Stimulated activated CD4-positive, alpha-beta T cell treated with anti-CD3 and anti-CD28 coated beads, Interleukin-2, amount 100 ng/mL, for 48 hours (primary cell): ENCODE results near the gene PPP1R14C.

Experiments used
- DNase-seq, 2 donors: peaks; one replicate each; pipeline ENCODE4 v3.0.0-alpha.2; 2020

The PPP1R14C gene

DNA sequence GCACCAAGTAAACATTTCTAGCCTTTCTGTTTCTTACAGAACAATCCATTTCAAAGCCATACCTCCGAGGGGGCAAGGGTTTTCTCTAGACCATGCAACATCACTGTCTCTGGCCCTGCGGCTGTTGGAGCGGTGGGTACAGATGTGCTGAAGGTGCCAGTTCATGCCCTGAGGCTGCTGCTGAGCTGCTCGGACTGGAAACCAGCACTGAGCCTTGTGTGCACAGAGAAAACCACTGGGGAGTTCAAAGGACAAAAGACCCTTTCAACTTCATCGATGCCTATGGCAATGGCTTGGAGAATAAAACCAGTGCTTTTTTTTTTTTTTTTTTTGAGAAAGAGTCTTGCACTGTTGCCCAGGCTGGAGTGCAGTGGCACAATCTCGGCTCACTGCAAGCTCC lies 132.6 kb downstream of the PPP1R14C start:
- DNase-seq, result no peak

- DNase-seq, result no peak
Measured at GRCh38 chr6:150276168-150276936, 133.5 kb downstream of the PPP1R14C start.

DNA sequence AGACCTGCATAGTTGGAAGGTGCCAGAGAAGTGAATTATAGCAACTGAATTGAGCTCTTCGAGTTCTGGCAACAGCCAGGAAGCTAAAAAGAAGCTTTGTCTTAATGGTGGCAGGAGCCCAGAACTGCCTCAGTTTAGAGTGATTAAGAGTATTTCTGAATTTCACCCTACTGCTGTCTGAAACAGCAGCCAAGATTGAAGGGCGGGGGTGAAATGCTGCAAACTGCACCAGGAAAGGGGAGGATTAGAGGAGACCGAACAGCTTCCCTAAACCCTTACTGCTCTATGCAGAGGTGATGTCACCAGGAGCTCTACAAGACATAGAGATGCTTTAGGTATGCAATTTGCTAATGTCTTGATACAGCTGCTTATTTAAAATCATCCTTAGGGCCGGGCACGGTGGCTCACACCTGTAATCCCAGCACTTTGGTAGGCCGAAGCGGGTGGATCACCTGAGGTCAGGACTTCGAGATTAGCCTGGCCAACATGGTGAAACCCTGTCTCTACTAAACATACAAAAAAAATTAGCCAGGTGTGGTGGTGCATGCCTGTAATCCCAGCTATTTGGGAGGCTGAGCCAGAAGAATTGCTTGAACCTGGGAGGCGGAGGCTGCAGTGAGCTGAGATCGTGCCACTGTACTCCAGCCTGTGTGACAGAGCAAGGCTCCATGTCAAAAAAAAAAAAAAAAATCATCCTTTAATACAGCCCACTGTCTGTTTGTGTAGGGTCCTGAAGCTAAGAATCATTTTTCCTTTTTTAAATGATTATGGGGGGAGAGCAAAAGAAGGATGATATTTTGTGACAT lies 134.3 kb downstream of the PPP1R14C start:
- no peak for DNase-seq

DNA sequence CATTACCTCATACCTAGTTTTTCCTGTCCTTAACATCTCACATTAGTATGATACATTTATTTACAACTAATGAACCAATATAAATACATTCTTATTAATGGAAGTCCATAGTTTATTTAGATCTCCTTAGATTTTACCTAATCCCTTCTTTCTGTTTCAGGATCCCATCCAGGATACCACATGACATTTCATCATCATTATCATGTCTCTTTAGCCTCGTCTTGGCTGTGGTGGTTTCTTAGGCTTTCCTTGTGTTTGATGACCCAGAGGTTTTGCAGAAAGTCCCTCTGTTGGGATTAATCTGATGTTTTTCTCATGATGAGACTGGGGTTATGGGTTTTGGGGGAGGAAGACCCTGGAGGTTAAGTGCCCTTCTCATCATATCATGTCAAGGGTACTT lies 136.7 kb downstream of the PPP1R14C start:
- DNase-seq, result no peak

DNA sequence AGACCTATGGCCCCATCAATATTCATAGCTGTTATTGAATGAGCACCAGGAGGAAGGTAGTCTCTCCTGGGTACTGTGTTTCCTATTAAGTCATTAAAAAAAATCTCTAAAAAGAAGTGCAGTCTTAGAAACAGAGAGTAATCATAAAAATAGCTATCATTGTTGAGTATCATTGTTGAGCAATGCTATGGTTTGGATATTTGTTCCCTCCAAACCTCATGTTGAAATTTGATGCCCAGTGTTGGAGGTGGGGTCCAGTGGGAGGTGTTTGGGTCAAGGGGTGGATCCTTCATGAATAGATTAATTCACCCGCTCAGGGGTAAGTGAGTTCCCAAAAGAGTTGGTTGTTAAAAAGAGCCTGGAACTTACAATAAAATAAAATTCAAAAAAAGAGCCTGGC lies 137.9 kb downstream of the PPP1R14C start:
- no peak for DNase-seq

- DNase-seq, result no peak
Measured at GRCh38 chr6:150281767-150282166, 138.9 kb downstream of the PPP1R14C start.

GRCh38 chr6:150282806-150283205 lies 140.0 kb downstream of the PPP1R14C start:
- DNase-seq, result no peak

DNA sequence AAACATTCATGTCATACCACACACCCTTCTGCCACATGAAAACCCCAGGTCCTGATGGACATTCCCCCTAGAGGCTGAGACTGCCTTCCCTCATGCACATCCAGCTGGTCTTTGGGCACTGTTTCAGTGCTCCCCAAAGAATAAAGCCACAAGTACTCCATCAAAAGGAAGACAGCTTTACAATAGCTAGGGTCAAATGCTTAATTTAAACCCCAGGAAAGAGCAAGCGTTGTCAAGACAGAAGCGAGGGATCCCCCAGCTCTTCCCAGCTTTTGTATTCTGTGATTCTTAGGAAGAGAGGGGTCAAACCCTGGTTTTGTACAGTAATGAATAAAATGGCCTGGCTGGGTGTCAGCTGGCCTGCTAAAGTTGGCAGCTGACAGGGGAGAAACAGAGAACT lies 143.6 kb downstream of the PPP1R14C start:
- no peak for DNase-seq

- DNase-seq, result no peak
Measured at GRCh38 chr6:150286912-150287311, 144.1 kb downstream of the PPP1R14C start.

GRCh38 chr6:150288456-150288855 lies 145.6 kb downstream of the PPP1R14C start:
- no peak for DNase-seq

DNA sequence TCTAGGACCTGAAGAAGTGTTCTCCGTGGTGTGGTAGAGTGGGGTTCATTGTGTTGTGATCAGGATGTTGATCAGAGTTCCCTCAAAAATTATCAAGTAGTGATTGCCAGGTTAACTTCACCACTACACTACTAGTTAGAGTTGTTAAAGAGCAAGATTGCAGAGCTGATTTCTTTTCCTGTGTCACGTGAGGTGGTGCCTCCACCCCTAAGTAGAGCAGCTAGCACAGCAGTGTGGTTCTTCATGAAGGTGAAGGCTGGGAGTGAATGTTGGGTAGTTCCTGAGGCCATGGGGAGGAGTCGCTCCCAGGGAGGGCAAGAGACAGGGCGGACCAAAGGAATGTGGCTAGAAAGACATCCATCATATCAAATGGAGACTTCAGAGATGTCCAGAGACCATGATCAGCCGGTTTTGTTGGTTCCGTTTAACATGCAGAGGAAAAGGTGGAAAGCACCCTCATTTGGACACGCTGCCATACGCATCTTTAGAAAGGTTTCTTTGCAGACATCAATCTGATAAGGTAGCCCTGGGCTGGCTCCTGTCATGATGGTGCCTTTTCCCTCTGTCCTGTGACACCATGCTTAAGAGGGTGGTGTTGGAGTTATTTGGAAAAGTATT lies 146.7 kb downstream of the PPP1R14C start:
- no peak for DNase-seq

- DNase-seq, result no peak
Measured at GRCh38 chr6:150290429-150290828, 147.6 kb downstream of the PPP1R14C start.

DNA sequence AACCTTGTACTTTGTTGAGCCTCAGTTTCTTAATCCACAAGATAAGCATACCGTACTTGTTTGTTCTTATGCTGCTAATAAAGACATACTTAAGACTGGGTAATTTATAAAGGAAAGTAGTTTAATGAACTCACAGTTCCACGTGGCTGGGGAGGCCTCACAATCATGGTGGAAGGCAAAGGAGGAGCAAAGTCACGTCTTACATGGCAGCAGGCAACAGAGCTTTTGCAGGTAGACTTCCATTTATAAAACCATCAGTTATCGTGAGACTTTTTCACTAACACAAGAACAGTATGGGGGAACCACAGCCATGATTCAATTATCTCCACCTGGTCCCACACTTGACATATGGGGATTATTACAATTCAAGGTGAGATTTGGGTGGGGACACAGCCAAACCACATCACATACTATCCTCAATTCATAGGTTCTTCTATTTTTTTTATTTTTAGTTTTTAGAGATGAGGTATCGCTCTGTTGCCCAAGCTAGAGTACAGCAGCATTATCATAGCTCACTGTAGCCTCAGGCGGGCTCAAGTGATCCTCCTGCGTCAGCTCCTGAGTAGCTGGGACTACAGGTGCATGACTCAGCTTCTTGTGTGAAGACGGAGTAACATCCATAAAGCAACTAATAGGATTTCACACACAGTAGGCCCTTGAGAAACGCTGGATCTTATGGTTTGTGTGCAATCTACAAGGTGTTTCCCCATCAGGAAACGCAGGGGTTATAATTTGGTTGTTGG lies 149.3 kb downstream of the PPP1R14C start:
- DNase-seq, result no peak

GRCh38 chr6:150293019-150293418 lies 150.2 kb downstream of the PPP1R14C start:
- DNase-seq, result no peak

- DNase-seq, result no peak
Measured at GRCh38 chr6:150293423-150294173, 150.8 kb downstream of the PPP1R14C start.

GRCh38 chr6:150296890-150297289 lies 154.0 kb downstream of the PPP1R14C start:
- no peak for DNase-seq

DNA sequence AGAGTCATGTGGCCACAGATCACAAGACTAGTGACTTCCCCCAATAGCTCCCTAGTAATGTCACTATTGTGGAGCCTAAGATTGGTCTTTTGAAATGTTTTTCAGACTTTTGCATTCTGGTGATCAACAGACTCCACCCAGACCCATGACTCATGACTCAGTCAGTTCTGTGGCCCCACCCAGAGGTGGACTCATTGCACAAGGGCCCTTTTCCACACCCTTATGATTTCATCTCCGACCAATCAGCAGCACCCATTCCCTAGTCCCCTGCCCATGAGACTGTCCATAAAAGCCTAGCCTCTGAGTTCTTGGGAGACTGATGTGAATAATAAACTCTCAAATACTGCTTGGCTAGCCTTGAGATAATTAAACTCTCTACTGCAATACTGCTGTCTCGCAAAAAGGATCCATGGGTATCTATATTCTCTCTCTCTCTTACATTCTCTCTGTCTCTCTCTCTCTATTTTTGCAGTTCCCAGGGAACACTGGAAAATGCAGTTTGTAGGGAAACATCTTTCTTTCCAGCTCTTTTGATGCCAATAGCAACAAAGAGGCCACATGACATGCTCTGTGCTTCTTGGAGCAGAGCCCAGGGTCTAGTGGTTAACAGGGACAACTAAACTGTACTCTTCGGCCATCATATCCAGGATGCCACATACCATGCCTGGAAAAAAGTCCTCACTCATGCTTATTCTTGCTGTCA lies 154.6 kb downstream of the PPP1R14C start:
- no peak for DNase-seq

- DNase-seq, result no peak
Measured at GRCh38 chr6:150298030-150298380, 155.2 kb downstream of the PPP1R14C start.

DNA sequence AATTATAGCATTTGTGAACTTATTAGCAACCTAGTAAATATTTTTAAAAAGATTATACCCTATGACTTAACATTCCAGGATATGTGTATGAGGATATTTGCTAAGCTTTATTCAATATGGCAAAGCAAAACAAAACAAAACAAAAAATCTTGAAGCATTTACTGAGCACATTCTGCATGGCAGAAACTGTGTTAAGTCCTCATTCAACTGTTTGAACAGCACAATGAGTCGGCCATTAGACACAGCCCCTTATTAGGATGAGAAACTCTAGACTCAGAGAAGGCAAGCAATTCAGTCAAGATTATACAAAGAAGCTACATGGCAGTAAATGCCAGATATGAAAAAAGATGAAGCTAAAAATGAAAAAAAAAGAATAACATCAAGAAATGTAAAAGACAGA lies 155.8 kb downstream of the PPP1R14C start:
- no peak for DNase-seq
